Erythroblast (primary cell): ENCODE results near the gene PIAS2.

Source experiments
- GATA1 ChIP-seq: IDR thresholded peaks from 2 replicates; pipeline ENCODE4 v1.6.1; 2011; ENCODE audit warnings: low read depth, mild to moderate bottlenecking, control low read depth, low read length, moderate library complexity
- POLR2A ChIP-seq: IDR thresholded peaks from 2 replicates; pipeline ENCODE4 v1.6.1; 2011; ENCODE audit warnings: mild to moderate bottlenecking, low read length

GRCh38 chr18:46917108-46917802, at the start of gene PIAS2, which contains the start of gene KATNAL2:
- TF ChIP-seq POLR2A (peak; percentile 80), GATA1 (no peak)
